Measurements from ENCODE around the gene PRMT1. TPM values are rescaled to one million over a fixed set of nuclear protein-coding genes. Genes with fewer than 3 reads are reported as not detected.
A peak's percentile ranks its signal among the peaks of the same experiment; 100 is the strongest.

The PRMT1 gene
- total and polyA plus RNA-seq, 9 of the 15 experiments (the other 6 are each of a cell fraction or from before 2014, with no cell fraction given), result 13.3 to 464 (median 326) TPM

DNA sequence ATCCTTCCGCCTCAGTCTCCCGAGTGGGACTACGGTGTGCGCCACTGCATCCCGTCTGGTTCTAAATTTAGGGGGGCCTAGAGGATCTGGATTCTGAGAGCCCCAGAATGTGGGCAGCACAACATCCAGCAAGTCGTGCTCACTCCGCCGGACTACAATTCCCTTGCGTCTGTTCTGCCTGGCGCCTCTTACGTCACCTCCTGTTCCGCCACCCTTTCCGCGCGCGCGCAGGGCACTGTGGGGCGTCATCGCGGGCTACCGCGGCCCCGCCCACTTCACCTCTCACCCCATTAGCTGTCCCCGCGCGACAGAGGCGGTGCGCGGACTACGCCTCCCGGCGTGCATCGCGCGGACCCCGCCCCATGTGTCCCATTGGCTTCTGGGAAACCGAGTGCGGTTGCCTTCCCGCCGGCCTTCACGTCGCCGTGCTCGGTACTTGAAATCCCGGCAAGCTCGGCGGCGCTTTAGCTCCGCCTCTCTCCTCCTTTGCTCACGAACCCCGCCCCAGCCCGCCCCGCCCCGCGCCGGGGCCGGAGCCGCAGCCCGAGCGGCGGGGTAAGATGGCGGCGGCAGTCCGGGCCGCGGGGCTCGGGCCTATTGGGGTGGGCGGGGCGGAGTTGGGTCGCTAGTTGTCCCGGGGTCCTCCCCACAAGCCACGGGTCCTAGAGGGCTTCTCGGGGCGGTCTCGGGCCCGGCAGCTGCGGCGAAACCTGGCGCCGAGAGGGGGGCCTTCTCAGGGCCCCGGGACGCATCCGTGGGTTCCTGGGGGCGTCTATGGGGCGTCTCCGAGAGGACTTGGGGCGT, 35.2 kb upstream of the PRMT1 start, which contains the start of gene SCAF1 (continued):
- TF ChIP-seq, protein P1, sequence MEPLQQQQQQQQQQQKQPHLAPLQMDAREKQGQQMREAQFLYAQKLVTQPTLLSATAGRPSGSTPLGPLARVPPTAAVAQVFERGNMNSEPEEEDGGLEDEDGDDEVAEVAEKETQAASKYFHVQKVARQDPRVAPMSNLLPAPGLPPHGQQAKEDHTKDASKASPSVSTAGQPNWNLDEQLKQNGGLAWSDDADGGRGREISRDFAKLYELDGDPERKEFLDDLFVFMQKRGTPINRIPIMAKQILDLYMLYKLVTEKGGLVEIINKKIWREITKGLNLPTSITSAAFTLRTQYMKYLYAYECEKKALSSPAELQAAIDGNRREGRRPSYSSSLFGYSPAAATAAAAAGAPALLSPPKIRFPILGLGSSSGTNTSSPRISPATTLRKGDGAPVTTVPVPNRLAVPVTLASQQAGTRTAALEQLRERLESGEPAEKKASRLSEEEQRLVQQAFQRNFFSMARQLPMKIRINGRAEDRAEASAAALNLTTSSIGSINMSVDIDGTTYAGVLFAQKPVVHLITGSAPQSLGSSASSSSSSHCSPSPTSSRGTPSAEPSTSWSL (CRISPR knock-in tag; IDR thresholded peaks at IDR 0.05; ENCODE audit: borderline replicate concordance), result no peak
- no peak; the same call in 1 of the 2 replicates for TF ChIP-seq DMBX1 (CRISPR knock-in tag; IDR thresholded peaks at IDR 0.05; ENCODE audit: borderline replicate concordance)
- TF ChIP-seq, protein P2, sequence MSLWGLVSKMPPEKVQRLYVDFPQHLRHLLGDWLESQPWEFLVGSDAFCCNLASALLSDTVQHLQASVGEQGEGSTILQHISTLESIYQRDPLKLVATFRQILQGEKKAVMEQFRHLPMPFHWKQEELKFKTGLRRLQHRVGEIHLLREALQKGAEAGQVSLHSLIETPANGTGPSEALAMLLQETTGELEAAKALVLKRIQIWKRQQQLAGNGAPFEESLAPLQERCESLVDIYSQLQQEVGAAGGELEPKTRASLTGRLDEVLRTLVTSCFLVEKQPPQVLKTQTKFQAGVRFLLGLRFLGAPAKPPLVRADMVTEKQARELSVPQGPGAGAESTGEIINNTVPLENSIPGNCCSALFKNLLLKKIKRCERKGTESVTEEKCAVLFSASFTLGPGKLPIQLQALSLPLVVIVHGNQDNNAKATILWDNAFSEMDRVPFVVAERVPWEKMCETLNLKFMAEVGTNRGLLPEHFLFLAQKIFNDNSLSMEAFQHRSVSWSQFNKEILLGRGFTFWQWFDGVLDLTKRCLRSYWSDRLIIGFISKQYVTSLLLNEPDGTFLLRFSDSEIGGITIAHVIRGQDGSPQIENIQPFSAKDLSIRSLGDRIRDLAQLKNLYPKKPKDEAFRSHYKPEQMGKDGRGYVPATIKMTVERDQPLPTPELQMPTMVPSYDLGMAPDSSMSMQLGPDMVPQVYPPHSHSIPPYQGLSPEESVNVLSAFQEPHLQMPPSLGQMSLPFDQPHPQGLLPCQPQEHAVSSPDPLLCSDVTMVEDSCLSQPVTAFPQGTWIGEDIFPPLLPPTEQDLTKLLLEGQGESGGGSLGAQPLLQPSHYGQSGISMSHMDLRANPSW (CRISPR knock-in tag; IDR thresholded peaks at IDR 0.05), result no peak
- TF ChIP-seq, protein P3, sequence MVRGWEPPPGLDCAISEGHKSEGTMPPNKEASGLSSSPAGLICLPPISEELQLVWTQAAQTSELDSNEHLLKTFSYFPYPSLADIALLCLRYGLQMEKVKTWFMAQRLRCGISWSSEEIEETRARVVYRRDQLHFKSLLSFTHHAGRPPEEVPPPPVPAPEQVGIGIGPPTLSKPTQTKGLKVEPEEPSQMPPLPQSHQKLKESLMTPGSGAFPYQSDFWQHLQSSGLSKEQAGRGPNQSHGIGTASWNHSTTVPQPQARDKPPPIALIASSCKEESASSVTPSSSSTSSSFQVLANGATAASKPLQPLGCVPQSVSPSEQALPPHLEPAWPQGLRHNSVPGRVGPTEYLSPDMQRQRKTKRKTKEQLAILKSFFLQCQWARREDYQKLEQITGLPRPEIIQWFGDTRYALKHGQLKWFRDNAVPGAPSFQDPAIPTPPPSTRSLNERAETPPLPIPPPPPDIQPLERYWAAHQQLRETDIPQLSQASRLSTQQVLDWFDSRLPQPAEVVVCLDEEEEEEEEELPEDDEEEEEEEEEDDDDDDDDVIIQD (CRISPR knock-in tag; IDR thresholded peaks at IDR 0.05), result no peak
- no peak for TF ChIP-seq CREBBP (IDR thresholded peaks at IDR 0.05; ENCODE audit: low read depth, low read length)
- TF ChIP-seq, protein P4, sequence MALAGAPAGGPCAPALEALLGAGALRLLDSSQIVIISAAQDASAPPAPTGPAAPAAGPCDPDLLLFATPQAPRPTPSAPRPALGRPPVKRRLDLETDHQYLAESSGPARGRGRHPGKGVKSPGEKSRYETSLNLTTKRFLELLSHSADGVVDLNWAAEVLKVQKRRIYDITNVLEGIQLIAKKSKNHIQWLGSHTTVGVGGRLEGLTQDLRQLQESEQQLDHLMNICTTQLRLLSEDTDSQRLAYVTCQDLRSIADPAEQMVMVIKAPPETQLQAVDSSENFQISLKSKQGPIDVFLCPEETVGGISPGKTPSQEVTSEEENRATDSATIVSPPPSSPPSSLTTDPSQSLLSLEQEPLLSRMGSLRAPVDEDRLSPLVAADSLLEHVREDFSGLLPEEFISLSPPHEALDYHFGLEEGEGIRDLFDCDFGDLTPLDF (CRISPR knock-in tag; IDR thresholded peaks at IDR 0.05), result peak; percentile 92
- TF ChIP-seq TCF7 (IDR thresholded peaks at IDR 0.05; ENCODE audit: borderline replicate concordance), result no peak; the same call in 1 of the 2 replicates
- TF ChIP-seq SMAD2 (IDR thresholded peaks at IDR 0.05; ENCODE audit: low read depth, low read length), result no peak
- TF ChIP-seq, protein P5, sequence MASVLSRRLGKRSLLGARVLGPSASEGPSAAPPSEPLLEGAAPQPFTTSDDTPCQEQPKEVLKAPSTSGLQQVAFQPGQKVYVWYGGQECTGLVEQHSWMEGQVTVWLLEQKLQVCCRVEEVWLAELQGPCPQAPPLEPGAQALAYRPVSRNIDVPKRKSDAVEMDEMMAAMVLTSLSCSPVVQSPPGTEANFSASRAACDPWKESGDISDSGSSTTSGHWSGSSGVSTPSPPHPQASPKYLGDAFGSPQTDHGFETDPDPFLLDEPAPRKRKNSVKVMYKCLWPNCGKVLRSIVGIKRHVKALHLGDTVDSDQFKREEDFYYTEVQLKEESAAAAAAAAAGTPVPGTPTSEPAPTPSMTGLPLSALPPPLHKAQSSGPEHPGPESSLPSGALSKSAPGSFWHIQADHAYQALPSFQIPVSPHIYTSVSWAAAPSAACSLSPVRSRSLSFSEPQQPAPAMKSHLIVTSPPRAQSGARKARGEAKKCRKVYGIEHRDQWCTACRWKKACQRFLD (CRISPR knock-in tag; IDR thresholded peaks at IDR 0.05), result peak; percentile 72; the same call in 1 of the 2 replicates
- TF ChIP-seq RHOXF2B (CRISPR knock-in tag; conservative IDR thresholded peaks at IDR 0.05), result no peak
- TF ChIP-seq RAD51 (IDR thresholded peaks at IDR 0.05; ENCODE audit: borderline replicate concordance, low read depth), result no peak
- no peak for TF ChIP-seq THRAP3 (IDR thresholded peaks at IDR 0.05; ENCODE audit: borderline replicate concordance)
- TF ChIP-seq SIRT6 (IDR thresholded peaks at IDR 0.05; ENCODE audit: low read depth, low read length), result no peak
- TF ChIP-seq, protein P6, sequence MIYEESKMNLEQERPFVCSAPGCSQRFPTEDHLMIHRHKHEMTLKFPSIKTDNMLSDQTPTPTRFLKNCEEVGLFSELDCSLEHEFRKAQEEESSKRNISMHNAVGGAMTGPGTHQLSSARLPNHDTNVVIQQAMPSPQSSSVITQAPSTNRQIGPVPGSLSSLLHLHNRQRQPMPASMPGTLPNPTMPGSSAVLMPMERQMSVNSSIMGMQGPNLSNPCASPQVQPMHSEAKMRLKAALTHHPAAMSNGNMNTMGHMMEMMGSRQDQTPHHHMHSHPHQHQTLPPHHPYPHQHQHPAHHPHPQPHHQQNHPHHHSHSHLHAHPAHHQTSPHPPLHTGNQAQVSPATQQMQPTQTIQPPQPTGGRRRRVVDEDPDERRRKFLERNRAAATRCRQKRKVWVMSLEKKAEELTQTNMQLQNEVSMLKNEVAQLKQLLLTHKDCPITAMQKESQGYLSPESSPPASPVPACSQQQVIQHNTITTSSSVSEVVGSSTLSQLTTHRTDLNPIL (CRISPR knock-in tag; IDR thresholded peaks at IDR 0.05), result no peak
- no peak for TF ChIP-seq ZBTB8A (IDR thresholded peaks at IDR 0.05; ENCODE audit: partially characterized antibody)
